BJ (cell line): ENCODE data around the gene MPZ. TPM values are rescaled to one million over a fixed set of nuclear protein-coding genes. Genes with fewer than 3 reads are reported as not detected.

Source experiments
- CTCF ChIA-PET: fragments of 350-600 bp; formaldehyde crosslinking; extraction: SDS; loops from one replicate; lab custom pipeline; 2021; ENCODE audit warnings: antibody characterized with exemption, inconsistent platforms; lab: Yijun Ruan, JAX
- POLR2A ChIA-PET: fragments of 300-600 bp; sonication (Branson Sonifier 250); formaldehyde crosslinking; extraction: SDS; loops from one replicate; lab custom pipeline; 2021; ENCODE audit warnings: antibody characterized with exemption; lab: Charles Lee
- DNase-seq: peaks from one replicate; pipeline ENCODE4 v3.0.0-alpha.2; 2011; ENCODE audit warnings: low read depth
- H3K27me3 ChIP-seq: 2 replicates; pipeline ENCODE4 v1.6.0; 2011; ENCODE audit warnings: low read length; ENCODE audit not compliant: control insufficient read depth, insufficient read depth
- H3K36me3 ChIP-seq: 2 replicates; pipeline ENCODE4 v1.5.1; 2011; ENCODE audit warnings: low read length; ENCODE audit not compliant: control insufficient read depth, insufficient read depth
- H3K4me3 ChIP-seq: 2 replicates; pipeline ENCODE4 v1.5.1; 2011; ENCODE audit warnings: low read depth, mild to moderate bottlenecking, control low read depth, low read length
- CTCF ChIP-seq: IDR thresholded peaks from 2 replicates; pipeline ENCODE4 v1.5.1; 2011; ENCODE audit warnings: low read depth, mild to moderate bottlenecking, control low read depth, inconsistent platforms, low read length, moderate library complexity; ENCODE audit not compliant: insufficient read depth
- polyA plus RNA-seq: library from polyadenylated mRNA; depleted of rRNA; stranded (reverse); fragments of >200 nt; gene quantifications from 2 replicates; pipeline ENCODE4 v1.2.3, GENCODE V29; 2011

MPZ gene
- polyA plus RNA-seq, 1 experiment = 0.69 TPM

- no peaks in the 10 kb centered on the region for H3K36me3 ChIP-seq
- CTCF ChIA-PET = interaction anchor here (0.7 to 0.9 kb wide), 2 partner anchors 48 to 524 kb away, joined by 3 read pairs; partner anchors contain the start of gene TOMM40L
- H3K4me3 ChIP-seq = no peak overlapping the region
- TF ChIP-seq CTCF = no peak
- DNase-seq = no peak
- H3K27me3 ChIP-seq = no peaks in the 10 kb centered on the region; the same call in 1 of the 2 replicates
- POLR2A ChIA-PET = no interaction called here
Measured at GRCh38 chr1:161273402-161273801, 36.4 kb downstream of the MPZ start.

- CTCF ChIA-PET = interaction anchor here (0.9 to 1.0 kb wide), 2 partner anchors 24 to 39 kb away, joined by 4 to 5 read pairs; no protein-coding TSS in a partner anchor
- POLR2A ChIA-PET = no interaction called here
- DNase-seq = no peak
- no peak overlapping the region for H3K4me3 ChIP-seq
- no peaks in the 10 kb centered on the region for H3K36me3 ChIP-seq
- no peak for TF ChIP-seq CTCF
- H3K27me3 ChIP-seq = no peaks in the 10 kb centered on the region; the same call in none of the 2 replicates
Measured at GRCh38 chr1:161267321-161267720, 42.4 kb downstream of the MPZ start.

GRCh38 chr1:161266836-161267235, 42.9 kb downstream of the MPZ start:
- peaks cover under 1% of the 10 kb centered on the region for H3K27me3 ChIP-seq
- H3K4me3 ChIP-seq = no peak overlapping the region
- POLR2A ChIA-PET = no interaction called here
- no peaks in the 10 kb centered on the region for H3K36me3 ChIP-seq
- no peak for TF ChIP-seq CTCF
- CTCF ChIA-PET = interaction anchor here (0.9 to 1.1 kb wide), 4 partner anchors 24 to 40 kb away, joined by 4 to 5 read pairs (median 4); no protein-coding TSS in a partner anchor
- DNase-seq = no peak

GRCh38 chr1:161266202-161266601, 43.6 kb downstream of the MPZ start:
- no peak overlapping the region for H3K4me3 ChIP-seq
- ChIA-PET CTCF (interaction anchor here (0.9 to 1.5 kb wide), 5 partner anchors 16 to 40 kb away, joined by 3 to 5 read pairs (median 4); no protein-coding TSS in a partner anchor), POLR2A (no interaction called here)
- H3K36me3 ChIP-seq = no peaks in the 10 kb centered on the region
- no peak for DNase-seq
- H3K27me3 ChIP-seq = peaks cover 6% of the 10 kb centered on the region
- TF ChIP-seq CTCF = no peak

- no peak for TF ChIP-seq CTCF
- Histone ChIP-seq H3K4me3 (no peak overlapping the region), H3K27me3 (peaks cover 13% of the 10 kb centered on the region), H3K36me3 (no peaks in the 10 kb centered on the region)
- CTCF ChIA-PET = interaction anchor here (0.6 to 1.5 kb wide), 3 partner anchors 17 to 55 kb away, joined by 3 to 4 read pairs (median 3); no protein-coding TSS in a partner anchor
- POLR2A ChIA-PET = no interaction called here
- DNase-seq = no peak
Measured at GRCh38 chr1:161265305-161265704, 44.5 kb downstream of the MPZ start.
